GM21737 (cell line): ENCODE measurements around the gene HIGD2A.
A peak's percentile ranks its signal among the peaks of the same experiment; 100 is the strongest.

ENCODE experiments used
- ATAC-seq: cut with Tn5 transposase; IDR thresholded peaks from one replicate; pipeline ENCODE4 v1.9.1; 2021; ENCODE audit warnings: mild to moderate bottlenecking, moderate library complexity; ENCODE audit not compliant: unreplicated experiment

HIGD2A gene

DNA sequence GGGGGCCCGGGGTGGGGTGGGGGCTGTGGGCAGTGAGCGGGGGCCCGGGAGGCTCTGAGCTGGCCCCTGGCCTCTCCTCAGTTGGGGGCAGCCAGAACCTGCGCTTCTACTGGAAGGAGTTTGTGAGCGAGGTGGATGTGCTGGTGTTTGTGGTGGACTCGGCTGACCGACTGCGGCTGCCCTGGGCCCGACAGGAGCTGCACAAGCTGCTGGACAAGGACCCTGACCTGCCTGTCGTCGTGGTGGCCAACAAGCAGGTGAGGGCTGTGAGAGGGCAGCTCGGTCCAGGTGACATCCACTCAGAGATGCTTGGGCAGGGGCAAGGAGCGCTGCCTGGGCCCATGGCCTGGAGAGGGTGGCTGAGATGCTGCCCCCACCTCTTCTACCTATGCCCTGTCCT is 19.8 kb upstream of the HIGD2A start:
- no peak for ATAC-seq

DNA sequence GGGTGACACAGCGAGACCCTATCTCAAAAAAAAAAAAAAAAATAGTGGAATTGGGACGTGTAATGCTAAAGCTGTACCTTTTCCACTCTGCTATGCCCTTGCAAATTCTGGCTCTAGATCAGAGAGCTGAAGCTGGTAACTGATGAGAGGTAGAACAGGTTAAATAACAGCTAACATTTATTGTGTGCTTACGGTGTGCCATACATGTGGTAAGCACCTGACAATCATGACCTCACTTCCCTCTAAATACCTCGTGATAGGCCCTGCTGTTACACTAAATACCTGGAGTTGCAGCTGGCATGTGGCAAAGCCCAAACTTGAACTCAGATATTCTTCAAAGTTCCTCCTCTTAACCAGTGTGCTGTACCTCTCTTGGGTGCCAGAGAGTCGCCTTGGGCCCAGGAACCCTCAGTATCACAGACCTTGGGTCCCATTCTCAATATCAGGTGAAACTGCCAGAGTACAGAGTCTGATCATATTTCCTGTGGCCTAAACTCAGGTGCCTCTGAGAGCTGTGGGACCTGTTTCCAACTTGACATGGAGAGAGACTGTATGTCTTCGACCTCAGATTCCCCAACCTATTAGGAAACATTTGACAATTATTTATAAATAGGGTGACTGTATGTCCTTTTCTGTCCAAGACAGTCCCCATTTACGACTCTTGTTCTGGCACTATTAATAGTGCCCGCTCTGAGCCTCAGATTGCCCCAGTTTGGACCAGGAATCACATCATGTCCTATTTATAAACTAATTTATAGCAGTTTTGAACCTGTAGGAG is 18.4 kb upstream of the HIGD2A start:
- ATAC-seq, result no peak

DNA sequence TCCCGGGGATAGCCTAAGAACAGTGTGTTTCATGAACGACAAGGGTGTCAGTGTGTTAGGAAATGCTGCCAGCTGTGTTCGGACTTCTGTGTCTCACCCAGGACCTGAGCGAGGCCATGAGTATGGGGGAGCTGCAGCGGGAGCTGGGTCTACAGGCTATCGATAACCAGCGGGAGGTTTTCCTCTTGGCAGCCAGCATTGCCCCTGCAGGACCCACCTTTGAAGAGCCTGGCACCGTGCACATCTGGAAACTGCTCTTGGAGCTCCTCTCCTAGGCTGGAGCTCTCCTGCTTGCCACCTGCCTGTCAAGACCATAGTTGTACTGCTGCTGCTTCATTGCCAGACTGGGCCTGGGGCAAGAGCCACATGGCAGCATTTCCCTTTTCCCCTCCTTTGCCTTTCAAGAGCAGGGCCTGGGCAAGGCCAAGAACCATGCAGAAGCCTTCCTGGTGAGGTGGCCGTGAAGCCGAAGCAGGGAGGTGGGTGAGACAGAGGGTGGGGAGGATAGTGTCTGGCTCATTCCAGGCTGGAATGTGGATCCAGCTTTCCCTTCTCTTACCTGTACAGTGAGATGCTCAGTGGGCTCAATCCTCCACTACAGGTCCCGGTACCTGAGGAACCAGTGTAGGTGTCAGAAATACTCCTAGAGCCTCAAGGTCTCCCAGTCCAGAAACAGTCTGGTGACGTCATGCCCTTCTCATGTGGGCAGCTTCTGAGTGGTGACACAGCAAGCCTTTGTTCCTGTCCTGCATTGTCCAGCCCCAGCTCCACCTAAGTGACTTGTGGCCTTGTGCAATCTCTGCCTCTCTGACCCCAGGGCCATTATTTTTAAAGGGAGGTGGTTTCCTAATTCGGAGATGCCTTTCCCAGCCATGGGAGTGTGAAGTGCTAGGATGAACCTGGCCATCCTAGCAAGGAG is 16.7 kb upstream of the HIGD2A start:
- no peak for ATAC-seq

DNA sequence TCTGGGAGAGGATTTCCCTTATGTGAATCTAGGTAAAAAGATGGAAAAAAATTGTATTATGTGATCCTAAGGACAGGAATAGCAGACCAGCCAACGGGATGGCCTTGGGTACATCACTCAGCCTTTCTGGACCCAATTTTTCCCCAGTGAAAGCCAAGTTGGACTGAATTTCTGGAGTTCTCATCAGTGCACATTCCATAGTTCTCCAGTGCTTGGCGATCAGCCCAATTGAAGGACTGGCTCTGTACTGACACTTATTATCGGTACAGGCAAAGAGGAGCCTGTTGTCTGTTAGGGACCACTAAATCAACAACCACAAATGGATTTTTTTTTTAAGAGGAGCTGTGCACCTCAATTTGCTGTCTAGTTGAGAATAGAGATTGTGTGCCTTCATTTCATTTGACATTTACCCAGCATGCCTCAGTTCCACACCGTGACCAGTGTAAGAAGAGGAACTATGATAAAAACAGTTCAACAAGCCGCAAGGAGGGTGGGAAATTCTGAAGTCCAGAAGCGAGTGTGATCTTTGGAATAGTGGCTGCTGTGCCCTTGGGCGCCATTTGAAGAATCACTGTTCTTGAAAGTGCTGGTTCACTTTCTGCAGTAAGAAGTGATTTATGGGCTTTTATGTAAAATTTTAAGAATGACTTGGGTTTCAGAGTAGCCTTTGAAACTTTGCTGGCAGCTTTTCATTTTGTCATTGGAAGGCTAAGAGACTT is 15.3 kb upstream of the HIGD2A start:
- no peak for ATAC-seq

DNA sequence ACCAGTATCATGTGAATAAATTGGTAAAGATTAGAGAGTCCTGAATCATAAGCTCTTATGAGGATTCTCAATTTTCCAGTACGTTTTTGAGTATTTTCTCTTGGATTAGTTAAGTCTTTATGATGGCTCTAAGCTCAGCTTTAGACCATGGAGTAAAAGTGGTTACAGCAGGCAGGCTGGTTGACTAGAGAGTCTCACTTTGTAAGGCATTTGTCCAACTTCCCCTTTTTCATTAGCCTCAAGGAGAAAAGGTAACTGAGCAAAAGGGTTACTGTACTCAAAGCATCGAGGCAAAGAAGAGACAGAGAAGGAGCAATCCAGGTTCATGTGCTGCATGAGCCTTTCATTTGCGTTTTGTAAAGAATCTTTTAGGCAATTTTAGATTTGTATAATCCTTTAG is 8.7 kb upstream of the HIGD2A start:
- no peak for ATAC-seq

DNA sequence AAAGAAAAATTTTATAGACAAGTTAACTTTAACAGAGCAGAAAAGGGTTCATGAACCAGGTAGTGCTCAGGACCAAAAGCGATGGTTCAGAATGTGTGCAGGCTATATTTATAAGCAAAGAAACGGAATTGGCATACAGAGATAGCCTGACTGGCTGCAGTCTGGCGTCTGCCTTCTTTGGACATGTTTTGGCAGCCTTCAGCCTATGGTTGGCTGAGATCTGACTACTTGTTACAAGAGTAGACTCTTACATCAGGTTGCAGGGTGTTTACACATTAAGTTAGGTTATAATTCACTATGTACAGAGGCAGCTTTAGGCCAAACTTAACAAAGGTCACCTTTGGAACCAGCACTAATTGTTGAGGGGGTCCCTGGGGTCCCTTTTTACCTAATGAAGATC is 7.1 kb upstream of the HIGD2A start:
- no peak for ATAC-seq

DNA sequence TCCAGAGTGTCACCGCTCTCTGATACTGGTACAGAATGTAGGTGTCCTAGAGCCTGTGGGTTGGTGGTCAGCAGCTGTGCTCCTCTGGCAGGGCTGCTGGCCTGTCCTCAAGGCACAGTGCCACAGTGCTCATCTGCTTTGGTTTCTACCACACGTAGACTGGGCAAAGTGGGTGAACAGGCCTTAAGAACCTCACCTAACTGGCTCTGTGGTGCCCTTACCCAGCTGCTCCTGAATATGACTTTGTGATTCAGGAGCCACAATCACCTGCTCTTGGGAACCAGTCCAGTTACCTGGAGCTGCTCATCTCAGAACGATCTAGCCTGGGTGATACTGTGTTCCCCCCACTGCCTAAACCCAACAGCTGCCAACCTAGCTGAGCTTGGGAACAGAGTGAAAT is 6.6 kb upstream of the HIGD2A start:
- no peak for ATAC-seq

DNA sequence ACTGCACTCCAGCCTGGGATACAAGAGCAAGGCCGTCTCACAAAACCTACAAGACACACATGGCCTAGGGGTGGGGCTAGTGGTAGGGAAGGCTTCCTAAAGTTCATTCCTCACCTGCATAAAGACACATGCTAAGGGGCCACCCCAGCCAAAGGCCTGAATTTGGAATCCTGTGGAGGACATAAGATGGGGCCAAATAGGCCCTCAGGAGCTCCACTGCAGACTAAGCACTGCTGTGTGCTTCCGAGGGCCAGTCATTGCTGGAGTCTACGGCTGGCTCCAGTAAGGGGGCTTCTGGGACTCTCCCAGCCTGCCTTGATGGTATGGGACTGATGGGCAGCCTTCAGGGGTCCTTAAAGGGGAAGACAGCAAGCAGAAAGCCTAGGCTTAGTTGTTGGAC is 5.8 kb upstream of the HIGD2A start:
- ATAC-seq, result no peak

DNA sequence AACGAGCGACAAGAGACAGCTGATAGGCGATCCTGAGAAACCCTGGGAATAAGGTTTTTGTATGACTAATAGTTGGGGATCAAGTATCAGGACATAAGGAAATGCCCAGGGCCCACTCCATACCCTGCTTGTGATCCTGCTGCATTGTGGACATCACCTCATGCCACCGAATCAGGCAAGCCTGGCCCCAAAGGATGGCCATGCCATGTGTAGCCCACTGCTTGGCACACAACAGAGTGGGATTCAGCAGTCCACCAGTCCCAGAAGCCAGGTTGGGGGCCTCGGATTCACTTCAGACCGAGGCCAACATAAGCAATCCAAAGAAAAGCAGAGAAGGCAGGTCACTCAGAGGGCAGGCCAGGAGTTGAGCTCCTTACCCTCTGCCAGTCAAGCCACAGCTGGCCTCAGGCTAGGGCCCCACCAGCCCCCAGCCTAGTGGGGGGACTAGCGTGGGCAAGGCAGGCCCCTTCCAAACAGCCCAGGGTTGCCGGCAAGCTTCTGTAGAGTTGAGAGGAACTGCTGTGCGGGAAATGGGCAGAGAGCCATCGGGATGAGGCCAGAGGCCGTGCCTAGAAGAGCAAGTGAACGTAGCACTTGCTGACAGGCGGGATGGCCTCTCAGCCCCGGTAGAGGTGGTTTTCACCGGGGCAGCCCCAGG is 5.2 kb upstream of the HIGD2A start:
- no peak for ATAC-seq

DNA sequence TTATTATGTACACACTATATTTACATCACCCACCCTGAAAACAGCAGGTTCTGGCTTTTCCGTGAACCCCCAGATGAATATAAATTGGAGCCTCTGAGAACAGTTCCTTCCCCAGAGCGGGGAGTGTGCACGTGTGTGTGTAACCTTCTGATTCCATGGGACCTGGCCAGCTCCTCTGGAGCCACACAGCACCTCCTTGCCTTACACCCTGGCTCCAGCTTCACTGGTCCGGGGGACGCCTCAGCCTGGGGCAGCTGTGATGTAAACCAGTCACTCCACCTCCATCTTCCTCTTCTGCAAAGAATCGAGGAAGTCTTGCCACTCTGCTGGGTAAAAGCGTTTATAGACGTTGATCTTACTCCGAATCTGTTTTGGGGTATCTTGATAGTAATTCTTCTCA is 4.6 kb upstream of the HIGD2A start:
- no peak for ATAC-seq

DNA sequence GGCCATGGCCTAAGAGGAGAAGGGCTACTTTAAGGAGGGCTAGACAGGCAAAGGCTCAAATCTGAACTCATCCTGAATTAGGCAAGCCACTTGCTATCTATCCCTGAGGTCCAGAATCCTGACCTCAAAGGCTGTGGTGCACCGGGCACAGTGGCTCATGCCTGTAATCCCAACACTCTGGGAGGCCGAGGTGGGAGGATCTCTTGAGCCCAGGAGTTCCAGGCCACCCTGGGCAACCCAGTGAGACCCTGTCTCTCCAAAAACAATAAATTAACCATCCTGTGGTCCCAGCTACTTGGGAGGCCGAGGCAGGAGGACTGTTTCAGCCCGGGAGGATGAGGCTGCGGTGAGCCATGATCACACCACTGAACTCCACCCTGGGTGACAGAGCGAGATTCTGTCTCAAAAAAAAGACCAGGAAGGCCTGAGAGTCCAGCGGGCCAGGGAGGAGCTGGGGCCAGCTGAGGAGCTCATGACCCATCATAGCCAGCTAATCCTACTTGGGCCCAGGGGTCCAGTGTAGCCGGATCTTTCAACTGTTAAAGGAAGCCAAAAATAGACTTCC is 4.1 kb upstream of the HIGD2A start:
- ATAC-seq, result no peak

DNA sequence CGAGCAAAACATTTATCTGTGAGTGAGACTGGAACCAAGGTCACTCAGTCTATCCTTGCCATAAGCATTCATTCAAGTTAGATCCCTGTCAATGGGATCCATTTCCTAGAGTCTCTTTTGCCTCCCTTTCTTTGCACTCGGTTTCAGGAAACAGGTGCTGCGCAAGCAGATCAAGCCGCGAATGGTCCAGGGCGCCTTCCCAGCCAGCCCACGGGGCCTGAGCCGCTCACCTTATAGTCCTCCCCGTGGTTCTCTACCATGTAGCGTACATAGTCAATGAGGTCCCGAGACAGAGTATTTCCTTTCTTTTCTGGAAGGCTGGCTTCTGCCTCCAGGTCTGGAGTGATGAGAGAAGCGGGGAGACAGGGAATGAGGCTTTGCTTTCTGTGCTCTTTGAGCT is 3.6 kb upstream of the HIGD2A start:
- ATAC-seq, result no peak

DNA sequence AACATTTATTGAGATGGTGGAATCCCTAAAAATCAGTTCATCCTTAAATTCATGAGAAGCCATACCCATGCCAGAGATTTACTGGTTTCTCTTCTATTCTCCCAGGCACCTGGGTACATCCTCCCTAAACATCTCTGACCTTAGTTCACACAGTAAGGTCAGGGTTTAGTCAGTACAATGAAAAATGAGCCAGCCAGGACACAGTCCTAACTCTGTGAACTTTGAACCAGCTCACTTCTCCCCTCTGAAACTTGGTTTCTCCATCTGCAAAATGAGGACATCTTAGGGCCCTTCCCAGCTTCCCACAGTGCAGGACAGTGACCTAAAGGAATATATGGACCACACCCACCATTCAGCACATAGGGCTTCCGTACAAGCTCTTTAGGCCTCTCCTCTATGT is 2.1 kb upstream of the HIGD2A start:
- no peak for ATAC-seq

DNA sequence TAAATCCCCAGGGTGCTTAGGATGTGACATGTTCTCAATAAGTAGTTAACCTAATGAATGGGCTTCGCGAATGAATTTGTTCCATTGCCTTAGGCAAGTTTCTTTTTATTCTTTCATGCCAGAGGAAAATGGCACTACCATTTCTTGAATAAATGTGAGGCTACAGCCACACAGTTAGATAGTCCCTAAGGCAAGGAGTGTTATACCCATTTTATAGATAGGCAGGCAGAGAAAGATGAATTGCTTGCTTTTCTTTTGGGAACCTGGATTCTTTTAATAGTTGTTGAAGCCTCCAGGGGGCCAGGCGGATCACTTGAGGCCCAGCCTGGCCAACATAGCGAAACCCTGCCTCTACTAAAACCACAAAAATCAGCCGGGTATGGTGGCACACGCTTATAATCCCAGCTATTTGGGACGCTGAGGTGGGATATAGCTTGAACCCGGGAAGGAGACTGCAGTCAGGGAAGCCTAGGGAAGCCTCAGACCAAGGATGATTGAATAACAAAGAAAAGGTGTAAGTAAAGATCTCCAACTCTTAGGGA is 1.1 kb upstream of the HIGD2A start:
- no peak for ATAC-seq

DNA sequence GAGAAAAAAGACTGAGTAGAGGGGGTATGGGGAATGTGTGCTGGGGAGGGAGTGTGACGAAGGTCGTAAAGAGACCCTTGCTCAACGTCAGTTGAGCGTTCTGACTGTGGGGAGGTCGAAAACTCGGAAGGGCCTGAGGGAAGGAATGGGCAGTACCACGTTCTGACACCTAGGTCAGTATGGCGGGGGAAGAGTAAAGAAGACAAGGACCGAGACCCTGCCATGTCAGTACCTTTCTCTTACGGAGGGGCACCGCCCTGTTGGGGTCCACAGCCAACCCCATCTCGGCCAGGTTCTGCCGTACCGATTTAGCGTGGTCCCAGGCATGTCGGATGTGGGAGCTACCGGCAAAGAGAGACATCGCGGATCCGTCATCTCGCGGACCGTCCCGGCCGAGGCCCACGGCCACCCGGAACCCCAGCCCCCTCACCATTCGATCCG is 528 bp upstream of the HIGD2A start:
- ATAC-seq, result peak; percentile 1

DNA sequence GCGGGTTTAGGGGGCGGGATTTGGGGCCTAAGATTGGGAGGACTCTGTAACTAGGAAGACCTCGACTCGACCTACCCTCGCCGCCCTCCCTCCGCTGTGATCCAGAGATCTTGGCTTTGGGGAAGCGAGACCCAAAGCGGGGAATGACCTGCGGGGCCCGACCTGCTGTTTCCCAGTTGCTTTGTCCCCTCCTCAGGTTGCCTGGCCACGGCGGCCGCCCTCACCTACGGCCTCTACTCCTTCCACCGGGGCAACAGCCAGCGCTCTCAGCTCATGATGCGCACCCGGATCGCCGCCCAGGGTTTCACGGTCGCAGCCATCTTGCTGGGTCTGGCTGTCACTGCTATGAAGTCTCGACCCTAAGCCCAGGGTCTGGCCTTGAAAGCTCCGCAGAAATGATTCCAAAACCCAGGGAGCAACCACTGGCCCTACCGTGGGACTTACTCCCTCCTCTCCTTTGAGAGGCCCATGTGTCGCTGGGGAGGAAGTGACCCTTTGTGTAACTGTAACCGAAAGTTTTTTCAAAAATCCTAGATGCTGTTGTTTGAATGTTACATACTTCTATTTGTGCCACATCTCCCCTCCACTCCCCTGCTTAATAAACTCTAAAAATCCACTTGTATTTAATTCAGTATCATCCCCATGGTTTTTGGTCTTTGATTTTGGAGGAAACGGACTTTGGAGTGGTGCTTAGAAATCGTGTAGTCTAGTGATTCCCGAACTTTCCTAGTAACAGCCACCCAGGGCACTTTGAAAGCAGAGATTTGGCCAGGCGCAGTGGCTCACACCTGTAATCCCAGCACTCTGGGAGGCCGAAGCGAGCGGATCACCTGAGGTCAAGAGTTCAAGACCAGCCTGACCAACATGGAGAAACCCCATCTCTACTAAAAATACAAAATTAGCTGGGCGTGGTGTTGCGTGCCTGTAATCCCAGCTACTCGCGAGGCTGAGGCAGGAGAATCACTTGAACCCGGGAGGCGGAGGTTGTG is 878 bp downstream of the HIGD2A start:
- ATAC-seq, result no peak

DNA sequence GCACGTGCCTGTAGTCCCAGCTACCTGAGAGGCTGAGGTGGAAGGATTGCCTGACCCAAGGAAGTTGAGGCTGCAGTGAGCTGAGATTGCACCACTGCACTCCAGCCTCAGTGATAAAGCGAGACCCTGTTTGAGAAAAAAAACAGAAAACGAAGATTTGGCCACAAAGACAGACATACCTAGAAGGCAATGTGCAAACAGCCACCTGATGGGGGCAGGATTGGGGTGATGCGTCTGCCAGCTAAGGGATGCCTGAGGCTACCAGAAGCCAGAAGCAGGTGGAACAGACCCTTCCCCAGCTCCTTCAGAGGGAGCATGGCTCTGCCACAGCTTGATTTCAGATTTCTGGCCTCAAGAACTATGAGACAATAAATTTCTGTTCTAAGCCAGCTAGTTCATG is 2.9 kb downstream of the HIGD2A start:
- no peak for ATAC-seq

DNA sequence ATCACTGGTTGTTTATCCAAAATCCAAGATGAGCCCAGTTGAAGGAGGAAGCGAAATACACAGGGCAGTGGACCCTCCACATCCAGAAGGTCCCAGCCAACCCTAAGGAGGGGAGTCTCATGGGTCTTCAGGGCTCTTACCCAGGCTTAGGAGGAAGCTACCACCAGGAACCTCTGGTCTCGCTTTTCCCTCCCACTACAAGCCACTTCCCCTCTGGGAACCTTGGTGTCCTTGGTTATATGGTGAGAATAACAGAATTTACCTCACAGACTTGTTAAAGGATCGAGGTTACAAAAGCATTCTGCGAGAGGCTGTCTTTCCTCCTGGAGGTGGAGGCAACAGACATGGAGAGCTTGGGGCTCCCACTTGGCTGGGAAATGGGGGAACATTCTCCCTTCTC is 3.4 kb downstream of the HIGD2A start:
- no peak for ATAC-seq

DNA sequence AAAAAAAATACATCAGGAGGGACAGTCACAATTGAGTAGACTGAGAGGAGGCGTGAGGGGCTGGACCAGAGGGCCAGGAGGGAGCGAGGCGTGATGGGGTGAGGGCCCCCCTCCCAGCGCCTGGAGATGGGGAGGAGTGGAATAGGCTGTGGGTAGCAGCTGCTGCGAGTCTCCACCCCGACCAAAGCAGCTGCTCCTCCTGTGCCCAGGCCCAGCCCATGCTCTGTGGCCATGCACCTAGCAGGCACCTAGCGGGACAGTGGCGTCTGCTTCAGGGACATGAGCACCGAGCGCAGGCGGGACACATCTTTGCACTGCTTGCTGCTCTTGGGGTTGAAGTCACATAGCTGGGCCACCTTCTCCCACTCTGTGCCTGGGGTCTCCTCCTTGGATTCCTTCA is 4.0 kb downstream of the HIGD2A start:
- no peak for ATAC-seq
